Endometrial microvascular endothelial cells (primary cell): ENCODE results near the gene CDH13. TPM values are rescaled to one million over a fixed set of nuclear protein-coding genes. Genes with fewer than 3 reads are reported as not detected.

Source experiments
- in situ Hi-C: cut with HindIII; loops from 2 replicates; pipeline ENCODE4 v1.10.0; 2017; ENCODE audit warnings: low sequenced_read_pairs, low pct_unique_long_range_greater_than_20kb; ENCODE audit errors: inconsistent ontology term
- total RNA-seq: library from RNA; depleted of rRNA; stranded (reverse); fragments of >200 nt; gene quantifications from one replicate; pipeline ENCODE4 v1.2.3, GENCODE V29; 2015; ENCODE audit errors: inconsistent ontology term

The CDH13 gene
- total RNA-seq, 1 donor from 2014 or later: 75.5 TPM

DNA sequence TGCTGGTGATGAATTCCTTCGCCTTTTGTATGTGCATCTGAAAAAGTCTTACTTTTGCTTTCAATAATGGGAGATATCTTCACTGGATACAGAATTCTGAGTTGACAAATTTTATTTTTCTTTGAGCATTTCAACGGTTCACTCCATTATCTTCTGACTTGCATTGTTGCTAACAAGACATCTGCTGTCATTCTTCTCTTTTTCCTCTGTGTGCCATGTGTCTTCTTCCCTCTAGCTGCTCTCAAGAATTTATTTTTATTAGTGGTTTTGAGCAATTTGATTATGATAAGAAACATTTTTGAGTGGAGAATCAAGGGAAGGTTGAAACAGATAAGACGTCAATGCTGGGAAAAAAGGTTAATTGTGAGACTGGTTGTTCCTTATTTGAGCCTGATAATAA lies 471.8 kb downstream of the CDH13 start:
- in situ Hi-C loops: no loop called here

DNA sequence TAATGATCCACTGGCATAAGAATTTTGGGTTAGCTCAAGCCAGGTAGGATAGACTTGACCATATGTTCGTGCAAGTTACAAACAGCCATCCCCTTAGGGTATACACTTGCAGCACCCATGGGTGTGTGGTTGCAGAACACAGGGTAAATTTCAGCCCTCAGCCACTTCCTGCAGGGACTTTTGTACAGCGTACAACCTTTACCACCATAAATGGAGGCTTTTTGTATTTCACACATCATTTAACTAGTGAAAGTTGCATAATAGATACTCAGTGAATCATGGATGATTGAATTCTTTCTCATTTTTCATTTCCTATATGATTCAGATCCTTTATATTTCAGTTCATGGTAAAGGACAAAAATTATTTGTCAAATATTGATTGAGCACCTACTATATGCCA lies 473.9 kb downstream of the CDH13 start:
- in situ Hi-C loops: no loop called here

DNA sequence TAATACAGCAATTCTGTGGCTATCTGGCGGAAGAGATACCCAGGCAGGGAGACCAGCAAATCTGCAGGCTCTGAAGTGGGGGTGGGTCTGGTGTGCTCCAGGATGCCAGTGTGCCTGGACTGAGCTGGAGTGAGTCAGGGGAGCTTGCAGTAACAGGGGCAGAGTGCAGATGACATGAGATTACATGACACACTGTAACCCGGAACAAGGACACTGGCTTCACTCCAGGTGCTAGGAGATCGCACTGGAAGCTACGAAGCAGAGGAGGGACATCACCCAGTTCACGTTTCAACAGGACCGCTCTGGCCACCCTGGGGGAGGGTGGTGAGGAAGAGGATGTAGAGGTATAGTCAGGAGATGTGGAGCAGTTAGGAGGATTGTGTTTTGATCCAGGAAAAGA lies 475.6 kb downstream of the CDH13 start:
- in situ Hi-C loops: no loop called here

DNA sequence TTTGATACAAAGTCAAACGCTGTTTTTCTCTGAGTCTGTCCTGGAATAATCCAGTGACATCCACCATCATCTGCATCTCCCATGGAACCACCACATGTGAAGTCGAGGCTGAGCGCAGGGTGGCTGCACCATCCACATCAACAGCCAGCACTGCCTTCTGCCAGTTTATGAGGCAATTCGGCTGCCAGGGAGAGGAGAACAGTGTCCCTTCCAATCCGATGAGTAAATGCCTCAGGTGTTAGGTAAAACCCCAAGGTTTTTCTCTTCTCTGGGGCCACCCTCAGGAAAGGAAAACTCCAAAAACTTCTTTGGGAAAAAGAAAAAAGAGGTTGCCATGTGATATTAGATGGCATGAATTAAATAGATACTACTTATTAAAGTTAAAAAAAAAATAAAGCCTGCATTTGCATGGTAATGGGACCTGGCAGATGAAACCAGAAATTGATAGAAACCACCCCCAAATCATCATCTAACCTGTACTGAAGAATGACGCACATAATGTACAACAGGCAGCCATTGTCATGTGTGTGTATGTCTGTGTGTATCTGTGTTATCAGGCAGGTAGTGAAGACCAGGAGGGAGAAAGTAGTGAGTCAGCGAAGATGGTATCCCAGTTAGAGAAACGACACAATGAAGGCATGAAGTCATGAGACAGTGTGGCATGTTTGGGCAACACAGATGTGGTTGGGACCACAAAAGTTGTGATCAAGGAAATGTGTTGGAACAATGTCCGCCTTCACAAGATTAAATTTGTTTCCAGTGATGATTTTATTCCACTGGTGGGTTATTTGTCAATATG lies 478.7 kb downstream of the CDH13 start:
- in situ Hi-C loops: no loop called here

DNA sequence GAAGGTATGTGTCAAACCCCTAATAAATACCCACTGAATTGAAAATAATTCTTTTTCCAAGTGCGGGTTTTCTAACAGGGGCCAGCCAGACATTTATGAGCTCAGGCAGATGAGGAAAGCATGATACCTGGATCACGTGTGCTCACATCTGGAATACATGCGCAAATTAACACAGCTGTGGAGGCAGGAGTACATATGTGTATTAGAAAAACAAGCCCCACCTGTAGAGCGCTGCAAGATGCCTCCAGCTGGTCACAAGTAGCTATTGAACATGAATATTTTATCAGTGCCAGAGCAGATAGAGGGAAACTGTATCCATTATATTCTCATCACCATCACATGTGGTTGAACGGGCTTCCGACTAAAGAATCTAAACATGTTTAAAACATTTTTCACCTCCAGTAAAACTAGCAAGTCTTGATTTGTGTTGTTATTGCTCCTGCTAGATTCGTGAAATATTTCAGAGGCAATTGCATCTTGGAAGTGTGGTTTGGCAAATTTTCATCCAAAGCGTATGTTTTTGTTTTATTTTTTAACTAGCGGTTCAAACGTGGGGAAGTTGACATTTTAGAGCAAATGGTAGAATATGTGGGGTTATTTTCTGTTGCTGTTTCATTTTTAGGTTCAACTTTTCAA lies 482.8 kb downstream of the CDH13 start:
- in situ Hi-C loops: no loop called here

DNA sequence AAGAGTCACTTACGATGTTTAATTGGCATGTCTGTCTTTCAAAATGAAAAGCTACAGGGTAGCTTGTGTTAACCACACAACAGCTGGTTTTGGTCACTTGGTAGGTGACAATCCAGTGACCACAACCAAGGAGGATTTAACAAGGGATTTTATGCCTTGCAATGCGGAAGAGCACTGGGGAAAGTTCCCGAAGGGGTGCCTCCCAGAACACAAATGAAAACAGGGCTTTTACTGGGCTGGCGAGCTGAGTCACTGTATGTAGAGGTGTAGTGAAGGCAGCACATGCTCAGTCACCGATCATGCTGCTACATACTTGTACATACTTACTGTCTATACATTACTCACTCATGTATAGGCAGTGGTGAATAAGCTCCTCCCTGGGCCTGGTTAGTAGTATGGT lies 483.5 kb downstream of the CDH13 start:
- in situ Hi-C loops: no loop called here

DNA sequence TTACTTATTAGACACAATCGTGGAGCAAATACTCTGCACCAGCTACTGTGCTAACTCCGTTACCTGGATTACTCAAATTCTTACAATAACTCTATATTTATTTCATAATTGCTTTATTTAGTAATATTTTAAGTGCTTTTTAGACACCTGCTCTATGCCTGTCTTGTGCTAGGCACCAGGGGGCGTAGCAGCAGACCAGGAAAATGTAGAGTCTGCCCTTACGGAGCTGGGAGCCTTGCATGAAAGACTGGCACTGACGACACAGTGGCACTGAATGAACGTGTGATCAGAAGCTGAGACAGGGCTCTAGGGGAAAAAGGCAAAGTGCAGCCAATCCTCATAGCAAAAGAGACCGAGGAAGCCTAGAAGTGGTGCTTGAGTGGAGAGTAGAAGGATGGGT lies 486.5 kb downstream of the CDH13 start:
- in situ Hi-C loops: no loop called here

DNA sequence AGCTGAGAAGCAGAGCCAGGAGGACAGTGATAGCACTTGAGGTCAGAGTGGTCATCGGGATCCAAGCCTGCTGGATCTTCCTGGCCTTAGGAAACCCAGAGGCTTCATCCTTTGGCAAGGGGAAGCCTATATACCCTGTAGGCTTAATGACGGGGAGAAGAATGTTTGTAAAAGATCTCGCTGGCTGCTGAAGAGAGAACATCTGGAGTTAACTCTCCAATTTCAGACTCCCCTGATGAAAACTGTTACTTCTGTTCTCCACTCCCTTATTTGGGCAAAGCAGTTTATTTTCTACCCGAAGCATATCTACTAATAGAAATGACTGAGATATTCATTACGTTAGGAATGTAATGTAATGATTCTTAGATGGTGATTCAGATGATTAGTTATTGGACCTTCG lies 487.0 kb downstream of the CDH13 start:
- in situ Hi-C loops: no loop called here

DNA sequence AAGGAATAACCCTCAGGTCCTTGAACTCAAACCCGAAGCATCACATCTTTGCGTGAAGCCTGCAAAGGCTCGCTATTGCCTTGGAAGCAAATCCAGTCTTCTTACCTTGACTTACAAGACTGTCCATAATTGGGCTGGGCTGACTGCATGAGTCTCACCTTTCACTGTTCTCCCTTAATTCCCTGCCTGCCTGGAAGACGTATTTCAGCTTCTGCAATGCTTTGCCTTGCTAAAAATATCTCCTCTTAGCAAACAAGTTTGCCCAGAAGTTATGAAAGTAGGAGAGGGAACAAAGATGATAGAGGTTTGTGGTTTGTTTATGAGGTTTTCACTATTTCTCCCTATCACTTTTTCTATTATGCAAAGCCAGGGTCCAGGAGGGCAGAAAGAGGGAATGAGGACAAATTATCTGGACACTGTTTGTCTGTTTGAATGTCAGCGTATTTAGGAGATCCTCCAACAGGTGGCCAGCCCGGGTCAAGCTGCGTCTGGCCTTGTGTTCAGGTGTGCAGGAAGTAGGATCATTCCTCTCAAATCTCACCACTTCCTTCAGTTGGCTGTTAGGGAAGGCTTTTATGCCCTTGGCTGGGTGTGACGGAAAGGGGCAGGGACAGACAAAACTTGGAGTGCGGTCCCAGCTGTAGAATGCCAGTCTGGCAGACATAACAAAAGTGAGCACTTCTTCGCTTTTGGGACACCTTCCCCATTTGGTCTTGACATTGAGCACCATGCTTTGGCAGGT lies 488.9 kb downstream of the CDH13 start:
- in situ Hi-C loops: no loop called here

DNA sequence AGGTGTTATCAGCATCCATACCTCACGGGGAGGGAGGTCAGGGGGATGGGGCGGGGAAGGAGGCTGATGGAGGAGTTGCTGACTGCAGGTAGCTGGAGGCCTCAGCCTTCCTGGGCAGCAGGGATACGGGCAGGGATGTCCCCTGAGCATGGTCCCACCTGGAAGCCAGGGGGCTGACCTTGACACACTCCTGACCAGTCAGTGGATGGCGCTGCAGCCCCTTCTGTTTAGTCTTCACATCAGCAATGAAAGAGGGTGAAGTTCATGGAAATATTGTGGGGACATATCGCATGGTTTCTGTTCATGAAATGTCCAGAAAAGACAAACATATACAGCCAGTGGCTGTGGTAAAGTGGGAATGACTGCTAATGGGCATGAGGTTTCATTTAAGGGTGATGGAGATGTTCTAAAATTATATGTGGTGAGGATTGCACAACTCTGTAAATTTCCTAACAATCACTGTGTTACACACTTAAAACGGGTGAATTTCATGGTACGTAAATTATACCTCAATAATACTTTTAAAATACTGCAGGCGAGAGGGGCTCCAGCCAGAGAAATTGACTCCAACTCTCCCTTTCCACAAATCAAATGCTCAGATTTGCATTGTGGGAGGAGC lies 489.6 kb downstream of the CDH13 start:
- in situ Hi-C loops: no loop called here

DNA sequence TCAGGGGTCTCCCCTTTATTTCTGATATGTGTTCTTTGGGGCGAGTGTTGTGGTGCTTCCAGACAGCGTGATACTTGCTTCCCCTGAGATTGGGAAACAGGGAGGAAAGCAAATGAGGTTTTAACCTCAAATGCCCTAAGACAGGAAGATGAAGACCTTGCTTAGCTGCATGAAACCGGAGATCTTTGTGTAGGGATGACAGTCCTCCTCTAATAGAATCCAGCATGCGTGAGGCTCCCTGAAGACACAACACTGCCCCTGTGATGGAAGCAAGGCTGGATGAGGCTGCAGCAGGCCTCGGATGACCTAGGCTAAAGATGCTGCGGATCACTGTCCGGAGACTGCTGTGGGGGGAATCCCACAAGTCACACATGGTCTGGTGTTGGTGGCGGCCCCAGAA lies 491.0 kb downstream of the CDH13 start:
- in situ Hi-C loops: no loop called here

DNA sequence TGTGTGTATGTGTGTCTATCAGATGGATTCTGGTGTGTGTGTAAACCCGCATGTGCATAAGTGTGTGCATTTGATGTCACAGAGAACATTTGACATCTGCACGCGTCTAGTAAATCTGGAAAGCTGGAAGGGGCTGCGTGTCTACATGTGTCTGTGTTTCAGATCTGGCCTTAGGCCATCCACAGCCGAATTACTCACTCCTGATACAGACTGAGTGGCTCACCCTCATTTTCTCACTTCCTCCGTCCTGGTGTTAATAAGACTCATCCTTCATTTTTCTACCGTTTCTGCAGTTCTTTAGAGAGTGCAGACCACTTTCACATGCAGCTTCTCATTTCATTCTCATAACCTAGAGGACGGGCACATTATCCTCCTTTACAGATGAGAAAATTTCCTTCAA lies 491.6 kb downstream of the CDH13 start:
- in situ Hi-C loops: no loop called here

DNA sequence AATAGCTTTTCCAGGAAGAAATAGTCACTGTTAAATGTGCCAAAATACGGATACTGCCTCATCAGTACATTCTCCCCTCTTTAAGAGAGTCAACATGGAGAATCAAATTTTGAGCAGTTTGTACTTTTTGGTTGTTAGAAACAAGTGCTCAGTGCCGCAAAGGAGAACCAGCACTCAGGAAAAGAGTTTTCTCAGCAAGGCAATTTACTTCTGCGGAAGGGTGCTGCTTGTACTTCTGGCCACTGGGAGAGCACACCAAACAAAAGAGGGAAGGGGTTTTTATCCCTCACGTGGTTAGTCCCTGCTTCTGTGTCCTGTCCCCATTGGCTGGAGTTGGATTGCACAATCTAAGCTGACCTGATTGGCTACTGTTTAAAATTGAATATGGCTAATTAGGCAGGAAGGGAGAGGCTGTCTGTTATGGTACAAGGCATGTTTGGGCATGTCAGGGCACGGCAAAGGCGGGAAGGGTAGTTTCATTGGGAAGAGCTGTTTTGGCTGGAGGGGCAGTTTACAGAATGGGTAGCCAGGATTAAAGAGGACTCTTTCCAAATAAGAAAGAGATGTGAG lies 499.3 kb downstream of the CDH13 start:
- in situ Hi-C loops: no loop called here

DNA sequence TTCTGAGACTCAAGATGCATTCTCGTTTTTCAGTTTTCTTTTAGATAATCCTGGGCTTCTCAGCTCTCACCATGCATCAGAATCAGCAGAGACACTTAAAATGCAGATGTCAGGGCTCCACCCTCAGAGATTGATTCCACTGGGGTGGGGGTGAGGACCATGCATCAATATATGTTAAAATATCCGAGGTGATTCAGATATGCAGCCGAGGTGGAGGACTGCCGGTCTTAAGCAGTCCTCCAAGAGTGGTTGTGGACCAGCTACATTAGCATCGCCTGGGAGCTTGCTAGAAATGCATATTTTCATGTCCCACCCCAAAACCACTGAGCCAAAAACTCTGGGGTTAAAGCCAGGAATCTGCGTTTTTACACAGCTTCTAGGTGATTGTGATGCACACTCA lies 501.3 kb downstream of the CDH13 start:
- in situ Hi-C loops: no loop called here

DNA sequence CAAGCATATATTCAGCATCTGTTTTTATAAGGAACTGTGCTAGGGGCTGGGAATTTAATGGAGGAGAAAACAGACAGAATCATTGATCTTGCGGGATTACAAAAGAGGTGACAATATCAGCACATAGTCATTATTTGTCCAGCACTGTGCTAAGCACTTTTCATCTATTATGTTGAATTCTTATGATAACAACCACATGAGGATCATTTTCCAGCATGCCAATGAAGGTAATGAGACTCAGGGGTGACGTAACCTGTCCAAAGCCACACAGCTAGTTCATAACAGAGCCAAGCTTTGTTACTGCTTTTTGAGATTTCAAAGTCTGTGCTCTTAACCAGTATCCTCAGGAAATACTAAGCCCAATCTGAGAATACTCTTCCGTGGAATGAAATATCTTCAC lies 503.3 kb downstream of the CDH13 start:
- in situ Hi-C loops: no loop called here

DNA sequence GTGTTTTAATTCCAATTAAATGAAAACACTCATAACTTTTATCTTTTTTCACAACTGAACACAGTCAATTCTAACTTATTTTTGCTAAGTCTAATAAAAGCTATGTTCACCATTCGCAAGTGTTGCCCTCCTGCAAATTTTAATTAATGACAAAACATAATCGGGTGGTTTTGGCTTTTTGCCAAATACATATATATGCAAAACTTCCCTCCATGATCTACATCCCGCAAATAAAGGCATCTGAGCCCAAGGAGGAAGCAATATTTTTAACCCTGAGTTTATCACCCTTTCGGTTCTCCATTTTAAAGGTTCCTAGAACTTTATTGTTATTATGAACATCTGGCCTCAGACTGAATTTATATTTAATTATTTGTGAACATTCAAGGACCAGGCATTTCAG lies 507.9 kb downstream of the CDH13 start:
- in situ Hi-C loops: no loop called here

DNA sequence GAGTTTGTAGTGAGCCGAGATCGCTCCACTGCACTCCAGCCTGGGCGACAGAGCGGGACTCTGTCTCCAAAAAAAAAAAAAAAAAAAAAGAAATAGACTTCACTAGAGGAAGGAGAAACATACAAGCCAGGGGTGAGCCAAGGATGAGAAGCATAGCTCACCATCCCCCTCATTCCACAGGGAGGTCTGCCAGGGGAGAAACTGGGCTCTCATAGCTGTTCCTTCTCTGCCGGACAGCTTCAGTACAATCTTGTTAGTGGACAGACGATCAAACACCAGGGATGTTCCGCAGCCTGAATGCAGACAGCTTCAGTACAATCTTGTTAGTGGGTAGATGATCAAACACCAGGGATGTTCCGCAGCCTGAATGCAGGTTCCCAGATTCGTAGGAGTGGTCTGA lies 509.6 kb downstream of the CDH13 start:
- in situ Hi-C loops: no loop called here

DNA sequence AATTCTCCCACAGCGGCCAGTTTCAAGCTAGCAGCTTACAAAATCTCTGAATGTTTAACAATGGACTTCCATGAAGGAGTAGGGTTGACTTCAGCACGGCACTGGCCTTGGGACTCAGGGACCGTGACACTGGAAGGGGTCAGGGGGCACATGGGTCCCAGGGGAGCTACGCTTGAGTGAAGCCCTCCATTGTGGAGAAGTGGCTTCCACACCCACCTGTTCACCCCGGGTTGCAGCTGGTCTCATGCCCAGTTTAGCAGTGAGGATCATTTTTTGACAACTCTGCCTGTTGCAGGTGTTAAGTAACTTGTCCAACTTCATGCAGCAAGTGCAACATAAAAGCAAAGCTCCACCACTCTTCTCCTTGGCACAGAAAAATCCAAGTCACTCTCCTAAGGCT lies 510.2 kb downstream of the CDH13 start:
- in situ Hi-C loops: no loop called here

DNA sequence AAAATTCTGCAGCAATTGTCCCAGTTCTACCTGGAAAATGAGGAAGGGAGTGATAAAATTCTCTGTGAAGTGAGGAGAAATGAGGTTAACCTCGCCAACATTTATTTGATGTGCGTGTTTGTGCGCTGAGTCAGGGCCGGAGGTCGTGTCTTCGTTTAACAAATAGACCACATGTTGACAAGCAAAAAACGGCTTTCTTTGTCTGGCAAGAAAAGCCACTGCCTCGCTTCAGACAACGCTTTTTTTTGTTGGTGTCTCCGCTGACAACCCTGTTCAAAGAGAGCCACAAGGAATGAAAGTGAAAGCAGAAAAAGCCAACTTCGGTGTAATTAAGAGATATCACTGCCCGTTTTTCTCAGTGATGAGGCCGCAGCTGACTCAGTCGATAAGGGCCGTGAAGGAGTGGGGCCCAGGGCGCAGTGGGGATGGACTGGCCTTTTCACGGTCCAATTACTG lies 510.6 kb downstream of the CDH13 start:
- in situ Hi-C loops: no loop called here
